B cell (primary cell): ENCODE measurements around the gene RGS3. TPM values are rescaled to one million over a fixed set of nuclear protein-coding genes. Genes with fewer than 3 reads are reported as not detected.

Experiments used
- ATAC-seq: fragments of 200-7000 bp; cut with Tn5 transposase; one replicate; pipeline ENCODE4 v1.10.0; 2021; ENCODE audit warnings: low read depth, mild to moderate bottlenecking, moderate number of reproducible peaks, moderate library complexity
- CTCF ChIA-PET: fragments of 350-600 bp; sonication (Branson Sonifier 250); formaldehyde crosslinking; loops from one replicate; lab custom pipeline; 2021; ENCODE audit warnings: antibody characterized with exemption, inconsistent platforms; lab: Charles Lee
- POLR2A ChIA-PET: fragments of 350-600 bp; sonication (Branson Sonifier 250); formaldehyde crosslinking; loops from one replicate; lab custom pipeline; 2021; ENCODE audit warnings: antibody characterized with exemption; lab: Charles Lee
- DNase-seq: peaks from one replicate; pipeline ENCODE4 v3.0.0; 2013
- H2AFZ ChIP-seq: 2 replicates; pipeline ENCODE4 v1.6.1; 2012; ENCODE audit warnings: mild to moderate bottlenecking, low read depth, low read length; ENCODE audit not compliant: insufficient read depth, poor library complexity, severe bottlenecking
- H3K27ac ChIP-seq, 2 donors: 1 replicate in 1 of 2; 2 replicates in 1 of 2; pipeline ENCODE4 v1.5.1; 2012 to 2013; ENCODE audit warnings: low read length in 2 of 2, mild to moderate bottlenecking in 2 of 2, moderate library complexity in 1 of 2
- H3K27me3 ChIP-seq, 4 experiments: fragments of 200-600 bp in 1 of 4; sonication (generic) in 1 of 4; replicated peaks in 1 of 4; 1 replicate in 2 of 4; 2 replicates in 2 of 4; pipeline versions ENCODE4 v1.6.1 to v1.7.0; 2013 to 2016; ENCODE audit warnings: low read length in 3 of 4, mild to moderate bottlenecking in 2 of 4, mixed read lengths in 1 of 4, moderate library complexity in 1 of 4; ENCODE audit not compliant: insufficient read depth in 4 of 4, control insufficient read depth in 3 of 4; ENCODE audit errors: control extremely low read depth in 1 of 4
- H3K36me3 ChIP-seq, 2 experiments: replicated peaks in 1 of 2; 1 replicate in 1 of 2; 2 replicates in 1 of 2; pipeline versions ENCODE4 v1.6.1 to v1.7.1; 2013; ENCODE audit warnings: low read length in 1 of 2; ENCODE audit not compliant: insufficient read depth in 2 of 2, control insufficient read depth in 1 of 2; ENCODE audit errors: control extremely low read depth in 1 of 2, extremely low read depth in 1 of 2
- H3K4me1 ChIP-seq, 2 donors: fragments of 200-600 bp in 1 of 2; sonication (generic) in 1 of 2; 1 replicate in 1 of 2; 2 replicates in 1 of 2; pipeline versions ENCODE4 v1.5.1 to v1.6.1; 2013 to 2017; ENCODE audit warnings: low read length in 2 of 2; ENCODE audit not compliant: control insufficient read depth in 2 of 2, insufficient read depth in 2 of 2
- H3K4me2 ChIP-seq: replicated peaks from 2 replicates; pipeline ENCODE3; 2012; ENCODE audit warnings: mild to moderate bottlenecking, low read depth, low read length; ENCODE audit not compliant: poor library complexity, severe bottlenecking
- H3K4me3 ChIP-seq, 5 experiments: fragments of 200-600 bp in 1 of 5; sonication (generic) in 1 of 5; 1 replicate in 3 of 5; 2 replicates in 2 of 5; pipeline versions ENCODE4 v1.5.1 to v1.7.0; 2011 to 2016; ENCODE audit warnings: low read length in 4 of 5, mild to moderate bottlenecking in 4 of 5, low read depth in 2 of 5, control low read depth in 1 of 5, moderate library complexity in 1 of 5; ENCODE audit not compliant: insufficient read depth in 1 of 5; ENCODE audit errors: control extremely low read depth in 1 of 5, extremely low read depth in 1 of 5
- H3K79me2 ChIP-seq: fragments of 200-600 bp; sonication (generic); one replicate; pipeline ENCODE4 v1.6.0; 2016; ENCODE audit warnings: low read length; ENCODE audit not compliant: control insufficient read depth, insufficient read depth
- H3K9ac ChIP-seq: fragments of 200-600 bp; sonication (generic); 2 replicates; pipeline ENCODE4 v1.6.1; 2017; ENCODE audit warnings: mild to moderate bottlenecking, low read length, moderate library complexity
- H3K9me3 ChIP-seq, 3 donors: one replicate each; pipeline versions ENCODE4 v1.6.1 to v1.7.1; 2013; ENCODE audit warnings: low read length in 2 of 3; ENCODE audit not compliant: control insufficient read depth in 2 of 3, insufficient read depth in 1 of 3; ENCODE audit errors: control extremely low read depth in 1 of 3
- H4K20me1 ChIP-seq: 2 replicates; pipeline ENCODE4 v1.6.0; 2012; ENCODE audit warnings: mild to moderate bottlenecking, low read length; ENCODE audit not compliant: insufficient read depth, control insufficient read depth, poor library complexity, severe bottlenecking
- H3K27ac Mint-ChIP-seq: one replicate; pipeline ENCODE4 v1.8.0; 2021; ENCODE audit warnings: mixed read lengths
- H3K27me3 Mint-ChIP-seq: one replicate; pipeline ENCODE4 v1.8.0; 2021; ENCODE audit warnings: mixed read lengths
- H3K4me1 Mint-ChIP-seq: one replicate; pipeline ENCODE4 v1.8.0; 2021; ENCODE audit warnings: mixed read lengths
- H3K4me3 Mint-ChIP-seq: one replicate; pipeline ENCODE4 v1.8.0; 2021; ENCODE audit warnings: mixed read lengths
- H3K9me3 Mint-ChIP-seq: one replicate; pipeline ENCODE4 v1.8.0; 2022; ENCODE audit warnings: mixed read lengths; ENCODE audit not compliant: insufficient read depth
- EZH2 ChIP-seq: IDR thresholded peaks from 2 replicates; pipeline ENCODE4 v1.6.1; 2012; ENCODE audit warnings: borderline replicate concordance, low read depth, mild to moderate bottlenecking, moderate library complexity, low read length; ENCODE audit not compliant: insufficient read depth, poor library complexity, severe bottlenecking
- WGBS: methylation state at CpG from one replicate; pipeline ENCODE4 v1.1.5; 2013; ENCODE audit warnings: missing lambda C conversion rate; ENCODE audit not compliant: insufficient coverage; 5-methylcytosine and 5-hydroxymethylcytosine counted together
- intact Hi-C: fragments of 100-400 bp; cut with micrococcal nuclease; formaldehyde crosslinking; loops from one replicate; pipeline ENCODE4 v1.10.0; 2022
- polyA plus RNA-seq: library from polyadenylated mRNA; depleted of rRNA; stranded (reverse); fragments of >200 nt; gene quantifications from 2 replicates; pipeline ENCODE4 v1.2.3, GENCODE V29; 2012
- total RNA-seq, 2 donors: library from RNA; stranded (reverse); fragments of 120-200 nt in 1 of 2; gene quantifications; 1 replicate in 1 of 2; 2 replicates in 1 of 2; pipeline versions ENCODE4 v1.2.3 to v1.2.4, GENCODE V29; 2013 to 2022
- TF ChIP-seq, protein P1 (sequence below): fragments of 200-600 bp; IDR thresholded peaks from one replicate; pipeline ENCODE4 v1.8.0; 2022; ENCODE audit warnings: antibody characterized with exemption, mild to moderate bottlenecking

Gene RGS3
- total and polyA plus RNA-seq, 2 donors (not counting 1 experiment from before 2014, with no cell fraction given), result 12.0 to 15.6 TPM

DNA sequence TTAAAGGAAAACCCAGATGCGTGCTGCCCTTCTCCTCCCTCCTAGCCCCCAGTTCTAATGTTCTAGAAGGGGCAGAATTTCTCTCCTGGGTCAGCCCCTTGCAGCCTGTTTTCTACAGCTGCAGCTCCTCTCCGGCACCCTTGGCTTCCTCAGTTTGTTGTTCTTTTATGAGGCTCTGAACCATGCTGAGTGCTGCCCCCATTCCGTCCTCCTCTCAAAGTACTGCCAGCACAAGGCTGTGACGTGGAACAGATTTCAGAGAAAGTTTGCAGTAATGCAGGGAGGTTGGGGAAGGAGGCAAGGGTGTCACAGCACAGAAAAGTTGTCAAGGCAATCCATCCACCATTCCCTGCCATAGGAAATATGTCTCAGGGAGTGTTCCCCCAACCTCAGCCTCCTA, 63.3 kb downstream of the RGS3 start:
- H3K79me2 ChIP-seq, result no peaks in the 10 kb centered on the region
- H3K9me3 ChIP-seq, result no peaks in the 10 kb centered on the region
- TF ChIP-seq EZH2, result no peak
- TF ChIP-seq, protein P1, sequence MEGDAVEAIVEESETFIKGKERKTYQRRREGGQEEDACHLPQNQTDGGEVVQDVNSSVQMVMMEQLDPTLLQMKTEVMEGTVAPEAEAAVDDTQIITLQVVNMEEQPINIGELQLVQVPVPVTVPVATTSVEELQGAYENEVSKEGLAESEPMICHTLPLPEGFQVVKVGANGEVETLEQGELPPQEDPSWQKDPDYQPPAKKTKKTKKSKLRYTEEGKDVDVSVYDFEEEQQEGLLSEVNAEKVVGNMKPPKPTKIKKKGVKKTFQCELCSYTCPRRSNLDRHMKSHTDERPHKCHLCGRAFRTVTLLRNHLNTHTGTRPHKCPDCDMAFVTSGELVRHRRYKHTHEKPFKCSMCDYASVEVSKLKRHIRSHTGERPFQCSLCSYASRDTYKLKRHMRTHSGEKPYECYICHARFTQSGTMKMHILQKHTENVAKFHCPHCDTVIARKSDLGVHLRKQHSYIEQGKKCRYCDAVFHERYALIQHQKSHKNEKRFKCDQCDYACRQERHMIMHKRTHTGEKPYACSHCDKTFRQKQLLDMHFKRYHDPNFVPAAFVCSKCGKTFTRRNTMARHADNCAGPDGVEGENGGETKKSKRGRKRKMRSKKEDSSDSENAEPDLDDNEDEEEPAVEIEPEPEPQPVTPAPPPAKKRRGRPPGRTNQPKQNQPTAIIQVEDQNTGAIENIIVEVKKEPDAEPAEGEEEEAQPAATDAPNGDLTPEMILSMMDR, result no peak
- H3K9ac ChIP-seq, result no peak overlapping the region
- H3K36me3 ChIP-seq, result no peaks in the 10 kb centered on the region
- POLR2A ChIA-PET, result no interaction called here
- DNase-seq (no peak), ATAC-seq (no peak)
- intact Hi-C loops, result no loop called here
- H4K20me1 ChIP-seq, result no peaks in the 10 kb centered on the region
- peaks cover 23 to 24% of the 10 kb centered on the region in 2 donors for H3K4me1 ChIP-seq
- Mint-ChIP-seq H3K9me3 (no peaks in the 10 kb centered on the region), H3K4me1 (peaks cover 31% of the 10 kb centered on the region), H3K27ac (no peak overlapping the region), H3K4me3 (no peak overlapping the region), H3K27me3 (no peaks in the 10 kb centered on the region)
- H3K4me3 ChIP-seq, result no peak overlapping the region
- no peak overlapping the region for H3K27ac ChIP-seq
- 90% methylated on average over 2 of the region's 4 CpGs for WGBS
- H3K27me3 ChIP-seq, result no peaks in the 10 kb centered on the region
- no peak overlapping the region for H2AFZ ChIP-seq
- CTCF ChIA-PET, result no interaction called here
- H3K4me2 ChIP-seq, result no peak overlapping the region

DNA sequence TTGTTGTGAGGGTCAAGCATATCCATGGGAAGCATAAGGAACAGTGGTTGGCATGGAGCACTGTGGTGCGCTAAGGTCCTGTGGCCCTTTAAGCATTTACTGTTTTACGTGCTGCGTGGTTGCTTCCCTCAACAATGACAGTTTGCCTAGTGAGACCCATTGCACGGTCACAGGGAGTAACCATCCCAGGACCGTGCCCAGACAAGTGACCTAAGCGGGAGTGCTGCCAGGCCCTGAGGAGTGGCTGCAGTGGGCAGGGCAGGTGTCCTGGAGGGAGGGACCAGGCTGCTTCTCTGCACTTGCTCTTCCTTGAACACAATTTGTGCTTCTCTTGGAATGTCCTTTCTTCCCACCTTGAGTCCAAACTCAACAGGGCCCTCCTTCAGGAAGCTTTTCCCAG, 64.6 kb downstream of the RGS3 start:
- intact Hi-C loops, result no loop called here
- Histone ChIP-seq H3K4me2 (no peak overlapping the region), H3K79me2 (no peaks in the 10 kb centered on the region), H3K4me3 (no peak overlapping the region), H3K27ac (no peak overlapping the region), H3K9me3 (no peaks in the 10 kb centered on the region), H3K4me1 (peaks cover 12 to 13% of the 10 kb centered on the region in 2 donors), H2AFZ (no peak overlapping the region), H4K20me1 (no peaks in the 10 kb centered on the region), H3K36me3 (no peaks in the 10 kb centered on the region), H3K27me3 (no peaks in the 10 kb centered on the region), H3K9ac (no peak overlapping the region)
- no peak for TF ChIP-seq EZH2
- TF ChIP-seq, protein P1, result no peak
- CTCF ChIA-PET, result no interaction called here
- peaks cover 19% of the 10 kb centered on the region for H3K4me1 Mint-ChIP-seq
- no peak overlapping the region for H3K27ac Mint-ChIP-seq
- DNase-seq (no peak), ATAC-seq (no peak)
- POLR2A ChIA-PET, result no interaction called here
- H3K4me3 Mint-ChIP-seq, result no peak overlapping the region
- no peaks in the 10 kb centered on the region for H3K27me3 Mint-ChIP-seq
- WGBS, result 98% methylated on average over 6 of the region's 6 CpGs
- no peaks in the 10 kb centered on the region for H3K9me3 Mint-ChIP-seq
